ENCODE measurements around the gene CSGALNACT2. TPM values are rescaled to one million over a fixed set of nuclear protein-coding genes. Genes with fewer than 3 reads are reported as not detected.
"Not testable (repeated sequence)": the region's sequence is repeated elsewhere in the genome, so short reads cannot be mapped to it uniquely, and the experiment has no call there.

The CSGALNACT2 gene
- total RNA-seq, 1 experiment from 2014 or later: 6.7 TPM

DNA sequence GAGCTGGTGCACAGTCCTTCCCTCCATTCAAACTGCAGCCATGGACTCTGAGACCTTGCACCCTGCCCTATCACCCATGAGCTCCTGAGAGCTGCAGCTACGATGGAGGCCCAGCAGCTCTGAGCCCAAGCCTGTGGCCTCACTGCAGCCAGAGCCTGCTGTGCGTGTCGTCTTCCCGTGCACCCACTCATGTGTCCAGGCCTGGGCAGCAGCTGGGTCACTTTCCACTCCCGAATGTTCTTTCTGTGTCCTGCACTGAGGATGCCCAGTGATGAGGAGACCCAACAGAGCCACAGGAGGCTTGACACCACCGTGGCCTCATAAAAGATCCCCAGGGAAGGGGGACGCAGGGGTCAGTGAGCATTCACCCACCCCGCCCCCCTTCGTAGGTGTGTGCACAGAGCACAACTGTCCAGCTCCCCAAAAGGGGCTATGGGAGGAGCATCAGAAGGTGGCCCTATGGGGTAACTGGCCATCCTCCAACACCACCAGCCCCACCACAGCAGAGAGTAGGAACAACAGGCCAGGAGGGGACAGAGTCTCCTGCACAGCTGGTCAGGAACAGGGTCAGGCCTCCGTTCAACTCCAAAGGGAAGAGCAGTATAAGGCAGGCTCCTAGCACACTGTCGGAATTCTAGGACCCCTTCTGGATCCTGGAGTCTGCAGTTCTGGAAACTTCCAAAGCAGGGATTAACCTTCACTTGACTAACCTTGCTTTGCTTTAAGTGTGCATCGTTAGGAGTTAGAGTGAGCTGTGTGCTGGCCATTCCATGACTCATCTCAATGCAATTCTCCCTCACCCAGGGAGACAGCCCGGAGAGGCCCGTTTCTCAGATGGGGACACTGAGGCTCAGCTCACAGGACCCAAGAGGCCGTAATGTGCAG, 76.1 kb downstream of the CSGALNACT2 start:
- Histone ChIP-seq H3K4me3 (no peak overlapping the region), H3K27ac (no peak overlapping the region), H3K36me3 (no peaks in the 10 kb centered on the region), H3K27me3 (replicated peaks) (no peaks in the 10 kb centered on the region; the same call in 1 of the 2 replicates), H3K4me1 (replicated peaks) (no peaks in the 10 kb centered on the region), H3K9me3 (replicated peaks) (no peaks in the 10 kb centered on the region)
- DNase-seq (ENCODE audit: low read depth in 1 of 2, low spot score in 2 of 2): no peak

DNA sequence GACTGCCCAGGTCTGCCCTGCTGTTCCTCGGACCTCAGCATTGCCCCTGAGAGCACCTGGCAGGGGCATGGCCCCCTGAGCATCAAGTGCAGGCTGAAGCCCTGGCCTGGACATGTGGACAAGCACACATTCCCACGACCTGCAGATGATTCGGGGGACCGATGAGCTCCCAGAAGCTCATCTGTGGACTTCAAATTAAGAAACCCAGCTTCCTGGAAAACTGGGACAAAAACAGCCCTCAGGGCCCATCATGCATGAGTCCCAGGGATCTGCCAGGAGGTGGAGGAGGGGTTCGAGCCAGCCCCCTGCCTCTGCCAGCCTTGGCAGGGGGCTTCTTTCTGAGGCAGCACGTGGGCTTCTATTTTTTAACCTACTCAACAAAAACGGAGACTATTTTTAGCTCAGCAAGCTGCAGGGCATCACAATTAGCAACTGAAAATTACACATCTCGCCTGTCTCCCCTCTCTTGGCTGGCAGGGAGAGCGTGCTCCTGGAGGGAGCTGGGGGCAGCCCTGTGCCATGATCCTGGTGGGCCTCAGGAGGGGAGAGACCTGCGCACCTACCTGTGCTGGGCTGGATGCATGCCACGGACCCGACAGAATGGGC, 76.8 kb downstream of the CSGALNACT2 start:
- H3K4me1 ChIP-seq (replicated peaks): no peaks in the 10 kb centered on the region
- H3K27me3 ChIP-seq (replicated peaks): no peaks in the 10 kb centered on the region; the same call in 1 of the 2 replicates
- DNase-seq (ENCODE audit: low read depth in 1 of 2, low spot score in 2 of 2): no peak
- no peaks in the 10 kb centered on the region for H3K9me3 ChIP-seq (replicated peaks)
- no peak overlapping the region for H3K4me3 ChIP-seq
- H3K36me3 ChIP-seq: no peaks in the 10 kb centered on the region
- H3K27ac ChIP-seq: no peak overlapping the region

DNA sequence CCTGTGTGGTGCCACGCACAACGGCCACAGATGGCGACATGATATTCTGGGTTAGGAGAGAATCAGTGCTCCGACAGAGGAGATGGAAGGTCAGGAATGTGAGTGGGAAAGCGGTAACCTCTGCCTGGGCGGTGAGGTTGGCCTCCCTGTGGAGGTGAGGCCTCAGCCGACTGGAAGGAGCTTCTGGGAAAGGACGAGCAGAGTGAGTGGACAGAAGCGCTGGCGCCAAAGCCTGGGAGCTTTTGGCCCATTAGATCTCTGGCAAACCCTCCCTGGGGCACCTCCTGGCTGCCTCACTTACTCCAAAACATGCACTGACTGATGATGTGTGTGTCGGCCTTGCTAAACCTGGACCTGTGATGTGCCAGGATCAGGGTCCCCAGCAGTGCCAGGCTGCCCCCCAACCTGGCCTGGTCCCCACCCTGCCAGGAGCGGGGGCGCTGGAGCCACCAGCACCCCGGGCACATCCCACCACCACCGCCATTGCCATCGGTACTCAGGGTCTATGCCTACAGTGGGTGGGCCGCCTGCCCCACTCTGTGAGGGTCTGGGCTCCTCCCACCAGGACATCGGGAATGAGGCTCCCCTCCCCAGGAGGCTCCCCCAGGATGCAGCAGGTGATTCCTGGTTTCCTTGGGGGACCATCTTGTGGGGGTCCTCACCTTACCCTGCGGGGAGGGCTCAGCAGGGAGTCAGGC, 77.7 kb downstream of the CSGALNACT2 start:
- Histone ChIP-seq H3K4me3 (no peak overlapping the region), H3K36me3 (no peaks in the 10 kb centered on the region), H3K27me3 (replicated peaks) (no peaks in the 10 kb centered on the region; the same call in 1 of the 2 replicates), H3K27ac (no peak overlapping the region), H3K4me1 (replicated peaks) (no peaks in the 10 kb centered on the region), H3K9me3 (replicated peaks) (no peaks in the 10 kb centered on the region)
- no peak for DNase-seq (ENCODE audit: low read depth in 1 of 2, low spot score in 2 of 2)

DNA sequence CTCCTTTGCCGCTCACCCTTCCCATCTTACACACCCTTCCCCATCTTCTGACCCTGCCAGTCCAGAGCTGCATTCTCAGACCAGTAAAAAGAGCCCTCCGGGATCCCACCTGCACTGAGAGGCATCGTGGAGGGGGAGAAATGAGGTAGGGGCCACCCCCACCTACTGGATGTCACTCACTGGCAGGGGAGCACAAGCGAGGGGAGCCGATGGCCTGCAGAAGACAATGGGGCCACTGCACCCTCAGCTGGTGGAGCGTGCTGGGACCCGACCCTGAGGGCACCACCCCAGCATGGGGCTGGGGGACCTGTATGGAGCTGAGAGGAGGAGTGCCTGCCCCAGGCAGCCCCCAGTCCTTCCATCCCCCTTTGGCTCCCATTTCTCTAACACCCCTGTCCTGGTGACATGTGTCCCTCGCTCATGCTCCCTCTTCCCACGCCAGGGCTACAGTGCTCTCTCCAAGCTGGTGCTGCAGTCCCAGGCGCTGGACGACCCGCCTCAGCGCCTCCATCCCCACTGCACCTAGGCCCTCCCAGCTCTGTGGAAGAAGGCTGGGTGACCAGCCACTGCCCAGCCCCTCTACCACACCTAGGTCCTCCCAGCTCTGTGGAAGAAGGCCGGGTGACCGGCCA, 78.8 kb downstream of the CSGALNACT2 start:
- Histone ChIP-seq H3K27ac (no peak overlapping the region), H3K4me3 (no peak overlapping the region), H3K4me1 (replicated peaks) (no peaks in the 10 kb centered on the region), H3K9me3 (replicated peaks) (no peaks in the 10 kb centered on the region), H3K27me3 (replicated peaks) (no peaks in the 10 kb centered on the region; the same call in 1 of the 2 replicates), H3K36me3 (no peaks in the 10 kb centered on the region)
- DNase-seq (ENCODE audit: low read depth in 1 of 2, low spot score in 2 of 2): no peak

DNA sequence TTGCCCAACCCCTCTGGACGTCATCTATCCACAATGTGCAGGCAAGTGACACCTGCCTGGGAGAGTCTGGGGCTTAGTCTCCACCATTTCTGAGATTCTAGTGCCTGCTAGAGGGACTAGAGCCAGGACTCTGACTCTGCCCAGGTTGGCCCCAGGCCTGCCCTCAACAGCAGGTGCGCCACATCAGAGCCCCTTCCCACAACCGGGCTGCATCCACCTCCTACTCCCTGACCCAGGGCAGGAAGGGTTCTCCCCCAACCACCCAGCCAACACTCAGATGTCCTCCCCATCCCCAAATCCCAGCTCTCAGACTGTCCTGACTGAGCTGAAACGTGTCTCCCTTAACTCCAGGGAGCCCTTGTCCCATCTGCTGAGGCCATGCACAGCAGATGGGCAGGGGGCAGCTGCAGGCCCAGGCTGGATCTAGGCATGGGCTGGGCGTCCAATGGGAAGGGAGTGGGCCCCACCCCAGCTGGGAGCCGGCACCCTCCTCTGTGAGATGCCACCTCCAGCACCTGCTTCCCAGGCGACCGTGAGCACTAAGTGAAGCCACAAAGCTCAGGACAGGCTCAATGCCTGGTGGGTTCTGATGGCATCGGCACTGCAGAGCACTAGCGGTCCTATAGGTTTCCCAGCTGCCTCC, 79.4 kb downstream of the CSGALNACT2 start:
- H3K4me3 ChIP-seq: no peak overlapping the region
- DNase-seq (ENCODE audit: low read depth in 1 of 2, low spot score in 2 of 2): no peak
- H3K27ac ChIP-seq: no peak overlapping the region
- H3K27me3 ChIP-seq (replicated peaks): no peaks in the 10 kb centered on the region; the same call in 1 of the 2 replicates
- H3K36me3 ChIP-seq: no peaks in the 10 kb centered on the region
- no peaks in the 10 kb centered on the region for H3K9me3 ChIP-seq (replicated peaks)
- H3K4me1 ChIP-seq (replicated peaks): no peaks in the 10 kb centered on the region

DNA sequence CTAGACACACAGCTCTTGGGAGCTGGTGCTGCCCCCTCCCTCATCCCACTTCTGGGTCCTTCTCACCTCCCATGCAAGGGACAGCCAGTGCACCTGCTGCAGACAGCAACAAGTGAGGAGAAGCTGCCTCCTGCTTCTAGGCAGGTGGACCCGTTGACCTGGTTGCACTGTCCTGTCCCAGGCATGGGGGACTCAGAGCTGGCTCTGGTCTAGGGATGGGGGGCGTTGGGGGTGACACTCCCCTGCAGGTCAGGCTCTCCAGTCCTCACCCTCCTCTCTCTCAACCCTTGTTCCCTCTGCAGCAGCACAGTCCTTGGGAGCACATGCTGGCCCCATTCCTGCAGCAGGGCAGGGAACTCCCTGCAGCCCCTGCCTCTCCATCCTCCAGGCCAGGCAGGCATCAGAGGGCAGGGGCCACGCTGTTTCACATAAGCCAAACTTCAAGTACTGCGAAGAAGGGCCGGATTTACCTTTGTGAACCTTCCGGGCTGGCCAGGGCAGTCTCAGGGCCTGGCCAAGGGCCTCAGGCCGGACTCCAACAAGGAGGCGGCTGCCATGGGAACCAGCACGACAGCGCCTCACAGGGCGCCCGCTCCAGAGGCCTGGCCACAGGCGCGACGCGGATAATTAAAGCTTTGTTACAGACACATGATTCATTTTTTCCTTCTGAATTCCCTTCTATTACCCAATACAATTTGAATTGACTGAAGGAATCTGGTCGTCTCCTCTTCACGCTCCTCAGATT, 80.1 kb downstream of the CSGALNACT2 start:
- Histone ChIP-seq H3K36me3 (no peaks in the 10 kb centered on the region), H3K4me1 (replicated peaks) (no peaks in the 10 kb centered on the region), H3K27ac (no peak overlapping the region), H3K27me3 (replicated peaks) (no peaks in the 10 kb centered on the region; the same call in 1 of the 2 replicates), H3K4me3 (no peak overlapping the region), H3K9me3 (replicated peaks) (no peaks in the 10 kb centered on the region)
- no peak for DNase-seq (ENCODE audit: low read depth in 1 of 2, low spot score in 2 of 2)

DNA sequence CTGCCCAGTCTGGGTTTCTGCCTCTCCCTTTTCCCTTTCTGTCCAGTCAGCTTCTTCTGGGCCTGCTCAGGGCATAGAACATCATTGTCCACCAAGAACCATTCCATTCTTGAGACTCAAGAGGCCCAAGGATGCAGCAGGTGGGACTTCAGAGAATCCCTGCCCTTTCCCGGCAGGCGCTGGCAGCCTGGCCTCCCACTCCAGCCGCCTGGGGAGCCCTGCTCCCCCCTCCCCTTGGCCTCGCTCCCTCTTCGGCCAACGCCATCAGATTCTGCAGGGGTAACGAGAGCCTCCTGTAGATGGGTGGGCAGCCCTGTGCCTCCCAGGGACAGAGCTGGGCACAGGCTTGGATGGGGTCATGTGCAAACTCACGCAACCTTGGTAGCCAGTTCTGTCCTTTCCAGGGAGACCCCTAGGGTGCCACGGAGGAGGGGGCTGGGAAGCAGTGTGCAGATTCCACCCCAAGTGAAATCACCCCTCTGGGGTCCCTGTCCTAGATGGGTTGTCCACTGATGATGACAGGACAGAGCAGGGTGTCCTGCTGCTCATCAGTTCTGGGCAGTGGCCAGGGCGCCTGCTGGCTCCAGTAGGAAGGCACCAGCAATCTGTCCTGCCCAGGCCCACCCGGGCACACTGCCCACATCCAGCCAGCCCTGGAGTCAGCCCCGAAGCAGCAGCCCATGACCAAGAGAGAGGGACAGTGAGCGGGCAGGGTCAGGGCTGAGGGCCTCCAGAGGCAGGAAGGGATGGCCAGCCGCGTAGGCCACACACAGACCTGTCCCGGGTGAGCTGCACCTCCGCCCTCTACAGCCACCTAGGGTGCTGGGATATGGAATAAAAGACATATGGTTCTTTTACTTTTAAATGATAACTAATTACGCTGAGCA, 80.9 kb downstream of the CSGALNACT2 start:
- H3K9me3 ChIP-seq (replicated peaks): no peaks in the 10 kb centered on the region
- no peaks in the 10 kb centered on the region for H3K36me3 ChIP-seq
- H3K27me3 ChIP-seq (replicated peaks): no peaks in the 10 kb centered on the region; the same call in 1 of the 2 replicates
- DNase-seq (ENCODE audit: low read depth in 1 of 2, low spot score in 2 of 2): no peak
- no peaks in the 10 kb centered on the region for H3K4me1 ChIP-seq (replicated peaks)
- no peak overlapping the region for H3K4me3 ChIP-seq
- H3K27ac ChIP-seq: no peak overlapping the region

DNA sequence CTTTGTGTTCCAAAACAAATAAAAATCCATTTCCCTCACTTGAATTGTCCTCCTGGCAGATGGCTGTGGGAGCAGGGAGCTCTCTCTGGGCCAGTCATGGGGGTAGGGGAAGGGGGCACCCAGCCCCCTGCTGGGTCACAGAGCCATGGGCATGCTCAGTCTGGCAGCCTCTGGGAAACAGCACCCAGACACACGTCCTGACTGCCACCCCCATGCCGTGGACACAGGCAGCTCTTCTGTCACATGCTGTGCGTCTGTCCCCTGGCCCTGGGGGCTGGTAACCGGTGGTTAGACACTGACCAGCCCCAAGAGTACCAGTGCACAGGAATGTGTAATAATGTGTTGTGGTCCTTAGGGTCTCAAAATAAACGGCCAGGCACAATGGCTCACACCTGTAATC, 81.6 kb downstream of the CSGALNACT2 start:
- no peaks in the 10 kb centered on the region for H3K9me3 ChIP-seq (replicated peaks)
- H3K36me3 ChIP-seq: no peaks in the 10 kb centered on the region
- DNase-seq (ENCODE audit: low read depth in 1 of 2, low spot score in 2 of 2): no peak
- no peaks in the 10 kb centered on the region for H3K4me1 ChIP-seq (replicated peaks)
- H3K4me3 ChIP-seq: no peak overlapping the region
- H3K27me3 ChIP-seq (replicated peaks): no peaks in the 10 kb centered on the region; the same call in 1 of the 2 replicates
- no peak overlapping the region for H3K27ac ChIP-seq

DNA sequence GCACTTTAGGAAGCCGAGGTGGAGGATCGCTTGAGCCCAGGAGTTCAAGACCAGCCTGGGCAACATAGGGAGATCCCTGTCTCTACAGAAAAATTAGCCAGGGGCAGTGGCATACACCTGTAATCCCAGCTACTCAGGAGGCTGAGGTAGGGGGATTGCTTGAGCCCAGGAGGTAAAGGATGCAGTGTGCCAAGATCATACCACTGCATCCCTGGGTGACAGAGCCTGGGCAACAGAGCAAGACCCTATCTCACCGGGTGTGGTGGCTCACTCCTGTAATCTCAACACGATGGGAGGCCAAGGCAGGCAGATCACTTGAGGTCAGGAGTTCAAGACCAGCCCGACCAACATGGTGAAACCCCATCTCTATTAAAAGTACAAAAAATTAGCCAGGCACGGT, 82.0 kb downstream of the CSGALNACT2 start:
- H3K4me3 ChIP-seq; DNase-seq (ENCODE audit: low read depth in 1 of 2, low spot score in 2 of 2); H3K4me1 ChIP-seq (replicated peaks); H3K27ac ChIP-seq; H3K27me3 ChIP-seq (replicated peaks); H3K36me3 ChIP-seq; H3K9me3 ChIP-seq (replicated peaks): not testable (repeated sequence)

DNA sequence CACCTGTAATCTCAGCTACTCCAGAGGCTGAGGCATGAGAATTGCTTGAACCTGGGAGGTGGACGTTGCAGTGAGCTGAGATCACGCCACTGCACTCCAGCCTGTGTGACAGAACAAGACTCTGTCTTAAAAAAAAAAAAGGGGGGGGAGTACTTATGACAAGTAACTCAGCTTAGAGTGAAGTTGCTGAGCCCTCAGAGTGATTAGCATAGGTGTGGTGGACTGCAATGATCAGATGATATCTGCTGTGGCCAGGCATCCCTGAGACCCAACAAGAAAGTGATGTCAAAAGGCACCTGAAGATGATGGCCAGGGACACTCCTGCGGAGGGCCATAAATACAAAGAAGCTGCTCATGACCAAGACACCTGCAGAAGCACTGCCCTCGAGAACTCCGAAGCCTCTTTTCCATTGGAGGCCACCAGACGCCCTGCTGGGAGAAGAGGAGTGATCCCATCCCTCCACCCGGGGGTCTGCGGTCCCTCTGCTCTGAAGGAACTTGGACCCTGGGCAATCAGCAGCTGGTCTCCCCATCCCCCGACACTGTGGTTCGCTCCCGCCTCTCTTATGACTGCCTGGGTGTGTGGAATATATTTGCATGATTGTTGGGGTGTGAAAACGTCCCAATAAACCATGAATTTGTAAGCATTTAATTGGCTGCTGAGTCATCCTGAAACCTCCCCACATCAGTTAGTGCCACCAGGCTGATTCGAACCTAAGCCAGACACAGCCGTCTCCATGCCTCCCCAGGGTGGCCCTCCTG, 82.6 kb downstream of the CSGALNACT2 start:
- H3K9me3 ChIP-seq (replicated peaks): no peaks in the 10 kb centered on the region
- no peaks in the 10 kb centered on the region for H3K4me1 ChIP-seq (replicated peaks)
- no peaks in the 10 kb centered on the region for H3K36me3 ChIP-seq
- no peaks in the 10 kb centered on the region for H3K27me3 ChIP-seq (replicated peaks)
- no peak overlapping the region for H3K27ac ChIP-seq
- no peak overlapping the region for H3K4me3 ChIP-seq
- no peak for DNase-seq (ENCODE audit: low read depth in 1 of 2, low spot score in 2 of 2)

DNA sequence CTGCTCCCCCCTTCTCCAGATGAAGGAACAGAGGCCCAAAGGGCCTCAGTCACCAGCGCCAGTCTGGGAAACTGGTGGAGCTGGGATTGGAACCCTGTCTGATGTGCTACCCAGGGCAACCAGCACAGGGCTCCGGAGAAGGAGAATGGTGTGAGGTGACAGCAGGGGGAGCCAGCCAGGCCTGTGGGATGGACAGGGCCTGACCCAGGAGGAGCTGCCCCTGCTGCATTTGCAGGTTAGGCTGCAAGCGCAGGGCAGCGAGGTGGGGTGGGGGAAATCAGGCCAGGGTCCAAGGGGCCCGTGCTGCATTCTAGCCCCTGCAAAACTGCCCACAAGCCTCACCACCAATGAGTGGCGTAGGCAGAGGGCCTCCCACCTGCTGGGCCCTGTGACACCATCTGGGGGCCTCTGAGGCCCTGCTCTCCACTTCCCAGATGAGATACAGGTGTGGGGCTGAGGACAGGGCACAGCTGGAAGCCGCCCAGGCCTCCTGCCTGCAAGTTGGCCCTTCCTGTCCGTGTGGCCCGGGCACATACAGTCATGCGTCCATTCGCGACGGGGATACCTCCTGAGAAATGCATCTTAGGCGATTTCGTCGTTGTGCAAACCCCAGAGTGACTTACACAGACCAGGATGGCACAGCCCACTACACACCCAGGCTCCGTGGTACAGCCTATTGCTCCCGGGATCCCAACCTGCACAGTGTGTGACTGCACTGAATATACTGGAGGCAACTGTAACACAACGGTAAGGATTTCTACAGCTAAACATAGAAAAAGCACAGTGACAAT, 83.4 kb downstream of the CSGALNACT2 start:
- Histone ChIP-seq H3K27ac (no peak overlapping the region), H3K27me3 (replicated peaks) (no peaks in the 10 kb centered on the region), H3K9me3 (replicated peaks) (no peaks in the 10 kb centered on the region), H3K4me1 (replicated peaks) (no peaks in the 10 kb centered on the region), H3K4me3 (no peak overlapping the region), H3K36me3 (no peaks in the 10 kb centered on the region)
- DNase-seq (ENCODE audit: low read depth in 1 of 2, low spot score in 2 of 2): no peak
